Immature natural killer cell (primary cell): ENCODE results near the gene SYNJ2. TPM values are rescaled to one million over a fixed set of nuclear protein-coding genes. Genes with fewer than 3 reads are reported as not detected.
A peak's percentile ranks its signal among the peaks of the same experiment; 100 is the strongest.
"Not testable (repeated sequence)": the region's sequence is repeated elsewhere in the genome, so short reads cannot be mapped to it uniquely, and the experiment has no call there.

ENCODE experiments used
- DNase-seq, 3 donors: peaks; one replicate each; pipeline ENCODE4 v3.0.0; 2022; ENCODE audit warnings: mixed read lengths in 1 of 3
- H3K27ac Mint-ChIP-seq, 6 donors: one replicate each; pipeline ENCODE4 v1.8.0; 2020; ENCODE audit warnings: mixed read lengths in 6 of 6, mild to moderate bottlenecking in 5 of 6, inconsistent platforms in 4 of 6, moderate library complexity in 3 of 6
- H3K27me3 Mint-ChIP-seq, 3 donors: one replicate each; pipeline ENCODE4 v1.8.0; 2020 to 2021; ENCODE audit warnings: low read depth in 3 of 3, mild to moderate bottlenecking in 3 of 3, mixed read lengths in 3 of 3, moderate library complexity in 3 of 3, inconsistent platforms in 1 of 3
- H3K36me3 Mint-ChIP-seq, 3 donors: one replicate each; pipeline ENCODE4 v1.8.0; 2020; ENCODE audit warnings: mixed read lengths in 3 of 3, inconsistent platforms in 2 of 3, mild to moderate bottlenecking in 2 of 3
- H3K4me1 Mint-ChIP-seq, 2 donors: one replicate each; pipeline ENCODE4 v1.8.0; 2020; ENCODE audit warnings: inconsistent platforms in 2 of 2, mild to moderate bottlenecking in 2 of 2, mixed read lengths in 2 of 2, moderate library complexity in 1 of 2
- H3K4me3 Mint-ChIP-seq, 5 donors: one replicate each; pipeline ENCODE4 v1.8.0; 2020; ENCODE audit warnings: mild to moderate bottlenecking in 5 of 5, mixed read lengths in 5 of 5, inconsistent platforms in 3 of 5, moderate library complexity in 3 of 5
- H3K9me3 Mint-ChIP-seq, 6 donors: one replicate each; pipeline ENCODE4 v1.8.0; 2020; ENCODE audit warnings: mild to moderate bottlenecking in 6 of 6, mixed read lengths in 6 of 6, inconsistent platforms in 4 of 6, moderate library complexity in 3 of 6
- polyA plus RNA-seq, 3 donors: library from polyadenylated mRNA; unstranded; fragments of 300-500 nt; fragmentation: Illumina TruSeq; gene quantifications; one replicate each; pipeline ENCODE4 v1.2.3, GENCODE V29; 2021

SYNJ2 gene
- 10 to 100 TPM in 2 of 3 donors, 1 to 10 TPM in 1; 8.7 to 22.0 (median 12.5) TPM for polyA plus RNA-seq

- Mint-ChIP-seq H3K27ac (peak within 1 kb of the TSS; percentile 12 to 84 (median 80)), H3K27me3 (peaks cover 4 to 8% (median 8%) of the 10 kb centered on the region in 3 donors), H3K36me3 (no peaks in the 10 kb centered on the region), H3K4me1 (peaks cover 40 to 51% of the 10 kb centered on the region in 2 donors), H3K9me3 (no peaks in the 10 kb centered on the region), H3K4me3 (peak within 1 kb of the TSS; percentile 87 to 92 (median 90))
- peak; percentile 72 to 77 (median 77) for DNase-seq
Measured at GRCh38 chr6:157981395-157982101, at the start of gene SYNJ2. Gene SYNJ2, plus strand, starts transcription at chr6:157981863. Its CDS starts 99 bp downstream, at chr6:157981962.

- DNase-seq: no peak
- Mint-ChIP-seq H3K27me3 (peaks cover 0 to 5% (median 0%) of the 10 kb centered on the region in 3 donors), H3K27ac (no peak overlapping the region), H3K4me3 (no peak overlapping the region), H3K4me1 (no peaks in the 10 kb centered on the region), H3K36me3 (peaks cover 14 to 38% (median 17%) of the 10 kb centered on the region in 3 donors), H3K9me3 (no peaks in the 10 kb centered on the region)
Measured at GRCh38 chr6:157935786-157936185, 45.9 kb upstream of the SYNJ2 start.

GRCh38 chr6:157937318-157937717, 44.3 kb upstream of the SYNJ2 start:
- Mint-ChIP-seq H3K4me3 (no peak overlapping the region), H3K4me1 (no peaks in the 10 kb centered on the region), H3K9me3 (no peaks in the 10 kb centered on the region), H3K27me3 (peaks cover 0 to 5% (median 3%) of the 10 kb centered on the region in 3 donors), H3K27ac (no peak overlapping the region), H3K36me3 (peaks cover 14 to 36% (median 19%) of the 10 kb centered on the region in 3 donors)
- no peak for DNase-seq

- peaks cover 12 to 36% (median 19%) of the 10 kb centered on the region in 3 donors for H3K36me3 Mint-ChIP-seq
- H3K4me1 Mint-ChIP-seq: no peaks in the 10 kb centered on the region
- no peak overlapping the region for H3K27ac Mint-ChIP-seq
- DNase-seq: no peak
- no peaks in the 10 kb centered on the region for H3K9me3 Mint-ChIP-seq
- H3K27me3 Mint-ChIP-seq: peaks cover 0 to 4% (median 3%) of the 10 kb centered on the region in 3 donors
- H3K4me3 Mint-ChIP-seq: no peak overlapping the region
Measured at GRCh38 chr6:157937916-157938315, 43.7 kb upstream of the SYNJ2 start.

- not testable (repeated sequence) for H3K4me3 Mint-ChIP-seq, H3K27ac Mint-ChIP-seq, H3K9me3 Mint-ChIP-seq, H3K27me3 Mint-ChIP-seq, DNase-seq, H3K4me1 Mint-ChIP-seq
- peaks cover 19 to 44% (median 20%) of the 10 kb centered on the region in 3 donors for H3K36me3 Mint-ChIP-seq
Measured at GRCh38 chr6:157940375-157941036, 41.2 kb upstream of the SYNJ2 start.

GRCh38 chr6:157941101-157941863, 40.4 kb upstream of the SYNJ2 start:
- H3K27me3 Mint-ChIP-seq: peaks cover 2 to 6% (median 6%) of the 10 kb centered on the region in 3 donors
- peaks cover 0 to 2% (median 0%) of the 10 kb centered on the region in 6 donors for H3K9me3 Mint-ChIP-seq
- H3K4me3 Mint-ChIP-seq: no peak overlapping the region
- peaks cover 19 to 49% (median 20%) of the 10 kb centered on the region in 3 donors for H3K36me3 Mint-ChIP-seq
- DNase-seq: no peak
- no peak overlapping the region for H3K27ac Mint-ChIP-seq
- H3K4me1 Mint-ChIP-seq: no peaks in the 10 kb centered on the region

- Mint-ChIP-seq H3K27me3 (peaks cover 4 to 6% (median 4%) of the 10 kb centered on the region in 3 donors), H3K4me1 (no peaks in the 10 kb centered on the region), H3K36me3 (peaks cover 15 to 49% (median 16%) of the 10 kb centered on the region in 3 donors), H3K27ac (no peak overlapping the region), H3K4me3 (no peak overlapping the region), H3K9me3 (peaks cover 0 to 2% (median 0%) of the 10 kb centered on the region in 6 donors)
- DNase-seq: no peak
Measured at GRCh38 chr6:157942351-157942750, 39.3 kb upstream of the SYNJ2 start.

- H3K9me3 Mint-ChIP-seq: peaks cover 0 to 2% (median 0%) of the 10 kb centered on the region in 6 donors
- H3K36me3 Mint-ChIP-seq: peaks cover 15 to 42% (median 16%) of the 10 kb centered on the region in 3 donors
- H3K27me3 Mint-ChIP-seq: peaks cover 4 to 6% (median 5%) of the 10 kb centered on the region in 3 donors
- H3K4me3 Mint-ChIP-seq: no peak overlapping the region
- H3K27ac Mint-ChIP-seq: no peak overlapping the region
- no peak for DNase-seq
- H3K4me1 Mint-ChIP-seq: no peaks in the 10 kb centered on the region
Measured at GRCh38 chr6:157943249-157943963, 38.3 kb upstream of the SYNJ2 start.

GRCh38 chr6:157943964-157944283, 37.7 kb upstream of the SYNJ2 start:
- Mint-ChIP-seq H3K4me1 (no peaks in the 10 kb centered on the region), H3K4me3 (no peak overlapping the region), H3K27me3 (peaks cover 4 to 6% (median 5%) of the 10 kb centered on the region in 3 donors), H3K27ac (no peak overlapping the region), H3K36me3 (peaks cover 13 to 39% (median 14%) of the 10 kb centered on the region in 3 donors), H3K9me3 (peaks cover 0 to 2% (median 0%) of the 10 kb centered on the region in 6 donors)
- no peak for DNase-seq

GRCh38 chr6:157944983-157945931, 36.4 kb upstream of the SYNJ2 start:
- Mint-ChIP-seq H3K4me3 (no peak overlapping the region), H3K9me3 (peaks cover 0 to 5% (median 0%) of the 10 kb centered on the region in 6 donors), H3K36me3 (peaks cover 5 to 32% (median 7%) of the 10 kb centered on the region in 3 donors), H3K27ac (no peak overlapping the region), H3K4me1 (no peaks in the 10 kb centered on the region), H3K27me3 (peaks cover 4 to 11% (median 7%) of the 10 kb centered on the region in 3 donors)
- no peak for DNase-seq

- Mint-ChIP-seq H3K36me3 (peaks cover 5 to 32% (median 7%) of the 10 kb centered on the region in 3 donors), H3K4me1 (no peaks in the 10 kb centered on the region), H3K4me3 (no peak overlapping the region), H3K9me3 (peaks cover 0 to 5% (median 0%) of the 10 kb centered on the region in 6 donors), H3K27me3 (peaks cover 4 to 11% (median 7%) of the 10 kb centered on the region in 3 donors), H3K27ac (no peak overlapping the region)
- no peak for DNase-seq
Measured at GRCh38 chr6:157946053-157946617, 35.5 kb upstream of the SYNJ2 start.

- Mint-ChIP-seq H3K36me3 (peaks cover 3 to 29% (median 7%) of the 10 kb centered on the region in 3 donors), H3K4me3 (no peak overlapping the region), H3K4me1 (no peaks in the 10 kb centered on the region), H3K9me3 (peaks cover 0 to 5% (median 0%) of the 10 kb centered on the region in 6 donors), H3K27me3 (peaks cover 4 to 11% (median 7%) of the 10 kb centered on the region in 3 donors), H3K27ac (no peak overlapping the region)
- peak in 1 of 3 donors; percentile 8 for DNase-seq
Measured at GRCh38 chr6:157946865-157947532, 34.7 kb upstream of the SYNJ2 start.
